Right atrium auricular region (tissue), 2 donors: ENCODE results near the gene GPR55. TPM values are rescaled to one million over a fixed set of nuclear protein-coding genes. Genes with fewer than 3 reads are reported as not detected.
"Not testable (repeated sequence)": the region's sequence is repeated elsewhere in the genome, so short reads cannot be mapped to it uniquely, and the experiment has no call there.

Experiments
- DNase-seq: peaks from one replicate; pipeline ENCODE4 v3.0.0-alpha.2; 2019; ENCODE audit warnings: low spot score
- H3K27ac ChIP-seq, 2 donors: fragments of 200-600 bp; sonication (generic); 1 replicate in 1 of 2; 2 replicates in 1 of 2; pipeline ENCODE4 v1.5.1; 2016 to 2019
- H3K27me3 ChIP-seq, 2 donors: fragments of 200-600 bp; sonication (generic); one replicate each; pipeline versions ENCODE4 v1.5.1 to v1.6.0; 2017 to 2019
- H3K36me3 ChIP-seq: fragments of 200-600 bp; sonication (generic); one replicate; pipeline ENCODE4 v1.5.1; 2016
- H3K4me1 ChIP-seq, 2 donors: fragments of 200-600 bp; sonication (generic); one replicate each; pipeline versions ENCODE4 v1.5.1 to v1.6.0; 2017 to 2019
- H3K4me3 ChIP-seq, 2 donors: fragments of 200-600 bp; sonication (generic); 1 replicate in 1 of 2; 2 replicates in 1 of 2; pipeline ENCODE4 v1.5.1; 2017 to 2019; ENCODE audit warnings: mild to moderate bottlenecking in 1 of 2, moderate library complexity in 1 of 2
- H3K9me3 ChIP-seq, 2 donors: fragments of 200-600 bp; sonication (generic); one replicate each; pipeline ENCODE4 v1.5.1; 2019
- total RNA-seq, 2 donors: library from RNA; depleted of rRNA; stranded (reverse); fragments of >200 nt; gene quantifications; one replicate each; pipeline ENCODE4 v1.1.0, GENCODE V29; 2016
- TF ChIP-seq, protein P1 (sequence below), 2 donors: fragments of 200-600 bp; sonication (generic); IDR thresholded peaks; one replicate each; pipeline ENCODE4 v1.5.1; 2019; ENCODE audit warnings: antibody characterized with exemption in 2 of 2

GPR55 gene, protein sequence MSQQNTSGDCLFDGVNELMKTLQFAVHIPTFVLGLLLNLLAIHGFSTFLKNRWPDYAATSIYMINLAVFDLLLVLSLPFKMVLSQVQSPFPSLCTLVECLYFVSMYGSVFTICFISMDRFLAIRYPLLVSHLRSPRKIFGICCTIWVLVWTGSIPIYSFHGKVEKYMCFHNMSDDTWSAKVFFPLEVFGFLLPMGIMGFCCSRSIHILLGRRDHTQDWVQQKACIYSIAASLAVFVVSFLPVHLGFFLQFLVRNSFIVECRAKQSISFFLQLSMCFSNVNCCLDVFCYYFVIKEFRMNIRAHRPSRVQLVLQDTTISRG
- total RNA-seq, result not detected

DNA sequence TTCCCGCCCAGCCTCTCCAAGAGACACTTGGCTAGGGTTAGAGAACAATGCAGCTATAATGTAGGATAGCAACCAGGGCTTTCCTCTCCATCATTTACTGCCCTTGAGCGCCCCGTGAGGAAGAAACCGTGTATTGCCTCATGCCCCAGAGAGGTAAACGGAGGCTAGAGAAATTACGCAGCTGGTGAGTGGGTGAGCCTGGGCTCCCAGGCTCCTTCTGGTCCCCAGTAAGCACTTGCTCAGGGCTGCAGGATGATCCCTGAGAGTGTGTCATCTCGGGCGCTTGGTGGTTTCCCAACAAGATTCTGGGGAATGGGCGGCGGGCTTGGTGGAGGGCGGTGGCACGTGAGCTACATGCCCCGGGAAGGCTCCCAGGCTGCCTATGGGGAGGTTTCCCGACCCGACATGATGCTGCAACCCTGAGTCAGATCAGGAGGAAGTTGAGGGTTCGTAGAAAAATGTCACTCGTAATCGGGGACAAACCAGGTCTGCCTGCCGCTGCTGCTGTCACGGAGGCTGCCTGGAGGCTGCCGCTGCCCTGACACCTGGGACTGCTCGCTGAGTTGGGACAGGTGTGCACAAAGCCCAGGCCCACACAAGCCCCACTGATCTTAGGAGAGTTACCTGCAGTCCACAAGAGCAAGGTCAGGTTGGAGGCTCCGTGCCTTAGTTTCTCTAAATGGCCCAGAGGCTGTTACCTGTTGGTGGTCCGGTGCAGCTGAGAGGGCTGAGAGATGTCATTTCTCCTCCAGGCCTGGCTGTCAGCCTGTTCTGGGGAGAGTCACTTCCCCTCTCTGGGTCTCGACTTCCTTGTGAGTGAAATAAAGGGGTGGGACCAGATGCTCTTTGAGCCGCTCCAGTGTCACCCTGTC, at the start of gene GPR55:
Gene GPR55 (minus strand): TSS at position 773 of the 872 bp plus-strand sequence. CDS start 14,280 bp downstream, outside the sequence.
- Histone ChIP-seq H3K36me3 (no peaks in the 10 kb centered on the region), H3K9me3 (no peaks in the 10 kb centered on the region), H3K27me3 (no peaks in the 10 kb centered on the region), H3K4me3 (no peak within 1 kb of the TSS), H3K27ac (no peak within 1 kb of the TSS), H3K4me1 (no peaks in the 10 kb centered on the region)
- no peak for DNase-seq
- TF ChIP-seq, protein P1, sequence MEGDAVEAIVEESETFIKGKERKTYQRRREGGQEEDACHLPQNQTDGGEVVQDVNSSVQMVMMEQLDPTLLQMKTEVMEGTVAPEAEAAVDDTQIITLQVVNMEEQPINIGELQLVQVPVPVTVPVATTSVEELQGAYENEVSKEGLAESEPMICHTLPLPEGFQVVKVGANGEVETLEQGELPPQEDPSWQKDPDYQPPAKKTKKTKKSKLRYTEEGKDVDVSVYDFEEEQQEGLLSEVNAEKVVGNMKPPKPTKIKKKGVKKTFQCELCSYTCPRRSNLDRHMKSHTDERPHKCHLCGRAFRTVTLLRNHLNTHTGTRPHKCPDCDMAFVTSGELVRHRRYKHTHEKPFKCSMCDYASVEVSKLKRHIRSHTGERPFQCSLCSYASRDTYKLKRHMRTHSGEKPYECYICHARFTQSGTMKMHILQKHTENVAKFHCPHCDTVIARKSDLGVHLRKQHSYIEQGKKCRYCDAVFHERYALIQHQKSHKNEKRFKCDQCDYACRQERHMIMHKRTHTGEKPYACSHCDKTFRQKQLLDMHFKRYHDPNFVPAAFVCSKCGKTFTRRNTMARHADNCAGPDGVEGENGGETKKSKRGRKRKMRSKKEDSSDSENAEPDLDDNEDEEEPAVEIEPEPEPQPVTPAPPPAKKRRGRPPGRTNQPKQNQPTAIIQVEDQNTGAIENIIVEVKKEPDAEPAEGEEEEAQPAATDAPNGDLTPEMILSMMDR (IDR thresholded peaks at IDR 0.05), result peak in 1 of 2 donors; percentile 12

DNA sequence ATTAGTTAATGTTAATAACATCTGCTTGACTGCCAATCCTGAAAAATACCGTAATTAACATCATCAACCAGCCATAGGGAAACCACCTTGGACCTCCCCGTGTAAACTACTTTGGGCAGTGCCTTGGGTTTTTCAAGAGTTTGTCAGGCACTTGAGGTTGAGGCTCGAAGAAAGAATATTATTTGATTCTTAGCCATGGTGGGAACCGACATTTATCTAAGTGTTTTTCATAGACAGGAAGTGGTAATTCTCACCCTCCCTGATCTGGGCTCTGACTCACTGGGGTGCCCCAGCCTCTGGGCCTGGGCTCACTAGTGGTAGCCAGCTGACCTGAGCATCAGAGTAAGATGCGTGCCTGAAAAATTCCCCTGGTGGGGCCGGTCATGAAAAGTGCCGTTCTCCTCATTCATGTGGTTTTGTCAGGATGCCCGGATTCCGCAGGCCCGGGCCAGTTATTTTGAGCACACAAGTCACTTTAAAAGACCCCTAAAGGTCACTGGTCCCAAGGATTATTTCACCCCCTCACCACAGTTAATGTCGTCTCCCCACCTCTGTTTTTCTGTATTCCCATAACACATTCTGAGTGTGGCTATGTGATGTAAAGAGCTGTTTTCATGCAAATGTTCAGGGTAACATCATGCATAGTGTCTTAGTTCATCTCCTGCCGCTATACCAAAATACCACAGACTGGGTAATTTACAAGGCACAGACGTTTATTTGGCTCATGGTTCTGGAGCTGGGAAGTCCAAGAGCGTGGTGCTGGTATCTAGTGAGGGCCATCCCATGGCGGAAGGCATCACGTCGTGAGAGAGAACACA, 49.3 kb upstream of the GPR55 start:
- Histone ChIP-seq H3K9me3 (no peaks in the 10 kb centered on the region), H3K36me3 (no peaks in the 10 kb centered on the region), H3K4me1 (no peaks in the 10 kb centered on the region), H3K27me3 (no peaks in the 10 kb centered on the region), H3K27ac (no peak overlapping the region), H3K4me3 (no peak overlapping the region)
- TF ChIP-seq, protein P1 (IDR thresholded peaks at IDR 0.05), result no peak
- peak; percentile 55 for DNase-seq

DNA sequence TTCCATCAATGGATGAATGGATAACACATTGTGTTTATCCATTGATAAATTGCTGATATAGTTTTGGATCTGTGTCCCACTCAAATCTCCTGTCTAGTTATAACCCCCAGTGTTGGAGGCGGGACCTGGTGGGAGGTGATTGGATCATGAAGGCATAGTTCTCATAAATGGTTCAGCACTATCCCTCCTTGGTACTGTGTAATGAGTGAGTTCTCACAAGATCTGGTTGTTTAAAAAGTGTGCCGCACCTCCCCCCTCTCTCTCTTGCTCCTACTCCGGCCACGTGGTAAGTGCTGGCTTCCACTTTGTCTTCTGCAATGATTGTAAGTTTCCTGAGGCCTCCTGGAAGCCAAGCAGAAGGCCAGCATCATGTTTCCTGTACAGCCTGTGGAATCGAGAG, 47.0 kb upstream of the GPR55 start:
- no peak for DNase-seq
- Histone ChIP-seq H3K27me3 (no peaks in the 10 kb centered on the region), H3K27ac (no peak overlapping the region), H3K9me3 (no peaks in the 10 kb centered on the region), H3K36me3 (no peaks in the 10 kb centered on the region), H3K4me1 (no peaks in the 10 kb centered on the region), H3K4me3 (no peak overlapping the region)
- TF ChIP-seq, protein P1 (IDR thresholded peaks at IDR 0.05), result no peak

DNA sequence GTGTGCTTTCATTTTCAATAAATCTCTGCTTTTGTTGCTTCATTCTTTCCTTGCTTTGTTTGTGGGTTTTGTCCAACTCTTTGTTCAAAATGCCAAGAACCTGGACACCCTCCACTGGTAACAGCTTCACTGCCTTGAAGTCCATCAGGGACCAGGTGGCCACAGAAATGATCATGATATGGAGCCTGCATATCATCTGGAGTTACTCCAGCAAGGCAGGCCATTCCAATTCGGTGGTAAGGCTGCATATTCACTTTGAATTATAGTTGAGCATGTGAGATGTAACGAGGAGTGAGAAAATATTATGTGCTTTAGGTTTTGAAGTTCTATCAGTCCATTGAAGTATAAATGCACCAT, 44.6 kb upstream of the GPR55 start:
- Histone ChIP-seq H3K4me1 (no peaks in the 10 kb centered on the region), H3K9me3 (no peaks in the 10 kb centered on the region), H3K27me3 (no peaks in the 10 kb centered on the region), H3K4me3 (no peak overlapping the region), H3K36me3 (no peaks in the 10 kb centered on the region), H3K27ac (no peak overlapping the region)
- TF ChIP-seq, protein P1 (IDR thresholded peaks at IDR 0.05), result no peak
- no peak for DNase-seq

DNA sequence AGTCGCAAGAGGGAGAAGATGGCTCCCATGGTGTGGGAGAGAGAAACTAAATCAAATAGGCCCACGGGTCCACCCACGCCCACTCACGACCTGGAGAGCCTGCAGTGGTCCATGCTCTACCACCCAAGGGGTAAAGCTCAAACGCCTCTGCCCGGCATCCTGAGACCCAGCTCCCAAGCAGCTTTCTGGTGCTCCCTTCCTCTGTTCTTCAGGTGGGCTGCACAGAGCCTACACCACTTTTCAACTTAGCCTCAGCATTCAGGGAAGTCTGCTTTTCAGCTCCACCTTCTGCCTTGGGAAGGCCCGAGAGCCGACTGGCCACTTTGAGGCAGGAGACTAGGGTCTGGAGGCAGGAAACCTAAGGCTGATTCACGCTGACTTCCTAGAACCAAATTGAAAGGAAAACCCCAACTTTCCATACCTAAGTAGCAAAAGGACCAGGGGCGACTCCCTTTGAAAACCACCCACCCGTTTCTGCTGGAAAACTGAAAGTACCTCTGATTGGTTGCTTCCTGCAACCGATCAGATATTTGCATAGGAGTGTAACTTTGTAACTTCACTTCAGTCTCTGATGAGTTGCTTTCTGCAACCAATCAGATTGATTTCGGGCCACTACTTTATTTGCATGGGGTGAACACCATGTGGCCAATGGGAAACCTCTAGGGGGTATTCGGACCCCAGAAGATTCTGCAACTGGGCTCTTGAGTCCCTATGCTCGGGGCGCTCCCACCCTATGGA, 44.0 kb upstream of the GPR55 start:
- Histone ChIP-seq H3K4me3 (no peak overlapping the region), H3K9me3 (no peaks in the 10 kb centered on the region)
- TF ChIP-seq, protein P1 (IDR thresholded peaks at IDR 0.05), result no peak

DNA sequence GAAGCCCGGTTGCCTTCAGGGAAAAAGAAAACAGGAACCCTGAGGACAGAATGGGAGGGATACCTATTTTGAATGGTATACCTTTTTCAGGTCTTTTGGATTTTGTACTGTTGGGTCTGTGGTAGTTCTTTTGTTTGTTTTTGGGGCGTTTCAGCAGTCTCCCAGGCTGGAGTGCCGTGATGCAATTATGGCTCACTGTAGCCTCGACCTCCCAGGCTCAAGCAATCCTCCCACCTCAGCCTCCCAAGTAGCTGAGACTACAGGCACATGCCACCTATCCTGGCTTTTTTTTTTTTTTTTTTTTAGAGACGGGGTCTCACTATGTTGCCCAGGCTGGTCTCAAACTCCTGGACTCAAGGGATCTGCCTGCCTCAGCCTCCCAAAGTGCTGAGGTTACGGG, 43.3 kb upstream of the GPR55 start:
- not testable (repeated sequence) for H3K9me3 ChIP-seq, H3K27me3 ChIP-seq, H3K36me3 ChIP-seq, H3K27ac ChIP-seq, H3K4me3 ChIP-seq, H3K4me1 ChIP-seq, DNase-seq

More for the DNA sequence above, 44.0 kb upstream of the GPR55 start:
- DNase-seq, result no peak
- H3K36me3 ChIP-seq, result no peaks in the 10 kb centered on the region
- H3K27me3 ChIP-seq, result no peaks in the 10 kb centered on the region
- H3K4me1 ChIP-seq, result no peaks in the 10 kb centered on the region
- no peak overlapping the region for H3K27ac ChIP-seq
